Stimulated activated CD4-positive, alpha-beta T cell treated with anti-CD3 and anti-CD28 coated beads, Interleukin-4, amount 100 ng/mL, for 48 hours (primary cell): Measurements from ENCODE around the gene GSTM4.
A peak's percentile ranks its signal among the peaks of the same experiment; 100 is the strongest.
"Not testable (repeated sequence)": the region's sequence is repeated elsewhere in the genome, so short reads cannot be mapped to it uniquely, and the experiment has no call there.

Experiments
- DNase-seq, 2 donors: peaks; one replicate each; pipeline ENCODE4 v3.0.0-alpha.2; 2020; ENCODE audit warnings: low read depth in 2 of 2

Gene GSTM4

DNA sequence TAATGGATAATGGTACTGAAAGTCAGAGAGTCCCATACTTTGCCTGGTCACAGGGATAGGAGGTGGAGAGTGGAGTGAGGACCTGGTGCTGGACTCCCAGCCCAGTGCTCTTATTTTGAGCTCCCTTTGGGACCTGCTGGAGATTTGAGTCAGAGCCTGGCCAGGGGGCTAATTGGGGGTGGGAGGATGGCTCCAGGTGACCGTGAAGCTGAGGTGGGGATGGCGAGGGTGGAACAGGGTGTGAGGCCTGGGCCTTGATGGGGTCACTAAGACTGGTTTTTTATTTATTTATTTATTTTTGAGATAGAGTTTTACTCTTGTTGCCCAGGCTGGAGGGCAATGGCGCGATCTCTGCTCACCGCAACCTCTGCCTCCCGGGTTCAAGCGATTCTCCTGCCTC lies 18.5 kb upstream of the GSTM4 start:
- no peak for DNase-seq

DNA sequence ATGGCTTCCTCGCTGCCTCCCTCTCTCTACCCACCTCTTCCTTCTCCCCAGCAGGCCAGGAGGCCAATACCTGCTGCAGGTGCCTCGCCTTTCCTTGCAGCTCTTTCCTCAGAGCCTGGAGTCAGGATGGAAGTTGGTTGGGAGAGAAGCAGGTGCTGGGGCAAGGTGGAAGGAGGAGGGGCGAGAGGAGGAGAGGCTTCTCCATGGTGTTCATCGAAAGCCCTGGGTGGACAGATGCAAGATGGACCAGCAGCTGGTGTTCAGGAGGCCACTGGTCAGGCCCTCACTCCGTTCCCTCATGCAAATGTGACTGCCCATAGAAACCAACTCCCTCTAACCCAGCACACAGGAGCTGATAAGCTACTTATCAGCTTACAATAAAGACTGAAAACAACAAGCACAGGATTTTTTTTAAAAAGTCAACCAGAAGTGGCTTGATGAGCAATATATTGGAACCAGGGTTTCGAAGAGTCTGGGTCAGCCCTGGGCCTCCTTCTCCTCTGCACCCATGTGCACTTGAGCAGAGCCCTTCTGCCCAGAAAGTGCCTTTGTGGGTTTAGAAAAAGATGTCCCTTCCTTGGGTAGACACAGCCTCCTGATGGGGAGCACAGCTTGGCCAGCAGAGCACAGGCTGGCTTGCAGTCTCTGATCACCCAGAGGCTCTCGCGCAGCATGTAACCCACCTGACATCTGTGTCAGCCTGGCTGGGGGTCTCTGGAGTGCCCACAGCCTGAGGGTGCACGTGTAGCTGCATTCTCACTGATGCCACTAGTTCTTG lies 16.6 kb upstream of the GSTM4 start:
- no peak for DNase-seq

DNA sequence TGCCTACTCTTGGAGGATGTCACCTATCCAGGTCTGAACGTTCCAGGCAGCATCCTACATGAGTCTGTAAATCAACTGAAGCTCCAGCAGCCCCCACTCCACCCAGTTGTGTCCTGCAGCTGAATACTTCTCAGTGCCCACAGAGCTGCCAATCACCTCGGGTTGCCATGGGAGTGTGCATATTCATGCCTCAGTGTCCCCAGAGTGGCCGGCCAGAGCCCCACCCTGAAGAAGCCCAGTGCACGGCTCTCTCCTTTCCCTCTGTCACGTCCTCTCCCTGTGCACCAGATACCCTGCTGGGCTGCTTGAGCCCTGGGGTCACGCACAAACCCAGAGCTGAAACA lies 16.1 kb upstream of the GSTM4 start:
- DNase-seq: no peak

DNA sequence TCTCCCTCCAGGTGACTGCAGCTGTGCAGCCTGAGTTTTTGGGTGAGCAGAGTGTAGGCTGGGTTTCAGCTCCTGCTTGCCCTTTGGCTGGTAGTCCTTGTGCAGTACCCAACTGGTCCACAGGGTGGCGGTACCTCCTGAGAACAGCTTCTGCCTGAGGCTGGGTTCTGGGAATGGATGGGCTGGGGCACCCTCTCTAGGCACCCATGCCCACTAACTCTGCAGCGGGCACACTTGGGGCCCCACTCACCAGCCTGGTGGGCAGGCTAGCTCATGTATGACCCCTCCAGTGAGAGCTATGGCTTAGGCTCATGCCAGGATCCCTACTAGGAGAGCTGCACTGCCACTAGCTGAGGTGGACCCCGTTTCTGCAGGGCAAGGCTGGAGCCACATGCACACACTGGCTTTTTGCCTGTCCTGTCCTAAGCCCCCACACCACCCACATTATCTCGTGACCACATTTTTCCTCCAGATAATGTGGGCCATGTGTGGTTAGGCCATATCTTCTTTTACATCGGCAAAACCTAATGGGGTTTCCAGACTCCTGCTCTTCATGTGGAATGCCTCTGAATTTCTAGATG lies 15.5 kb upstream of the GSTM4 start:
- DNase-seq: peak; percentile 84 to 98

DNA sequence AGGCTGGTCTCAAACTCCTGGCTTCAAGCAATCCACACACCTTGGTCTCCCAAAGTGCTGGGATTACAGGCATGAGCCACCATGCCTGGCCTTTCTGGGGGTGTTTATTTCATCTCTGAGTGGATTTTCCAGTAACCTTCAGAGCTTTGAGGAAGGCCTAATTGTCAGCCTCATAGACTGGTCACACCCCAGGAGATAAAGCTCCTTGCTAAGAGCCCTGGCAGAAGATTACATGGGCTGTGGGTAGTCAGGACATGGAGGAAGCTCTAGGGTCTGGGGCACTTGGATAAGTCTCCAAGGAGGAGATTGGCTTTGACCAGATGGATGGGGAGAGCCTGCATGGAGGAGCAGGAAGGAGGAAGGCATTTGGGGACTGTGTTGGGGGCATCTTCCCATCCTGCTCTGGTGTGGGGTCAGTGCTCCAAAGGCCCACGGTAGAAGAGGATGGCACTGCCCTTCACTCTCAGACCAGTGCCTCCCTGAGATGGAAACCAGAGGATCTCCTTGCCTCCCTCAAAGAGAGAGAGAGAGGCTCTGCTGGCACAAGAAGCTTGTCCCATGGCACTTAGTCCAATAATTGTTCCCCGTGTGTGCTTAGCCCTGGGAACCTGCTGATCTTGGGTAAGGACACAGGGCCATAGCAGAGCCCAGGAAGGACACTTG lies 14.7 kb upstream of the GSTM4 start:
- DNase-seq: no peak

DNA sequence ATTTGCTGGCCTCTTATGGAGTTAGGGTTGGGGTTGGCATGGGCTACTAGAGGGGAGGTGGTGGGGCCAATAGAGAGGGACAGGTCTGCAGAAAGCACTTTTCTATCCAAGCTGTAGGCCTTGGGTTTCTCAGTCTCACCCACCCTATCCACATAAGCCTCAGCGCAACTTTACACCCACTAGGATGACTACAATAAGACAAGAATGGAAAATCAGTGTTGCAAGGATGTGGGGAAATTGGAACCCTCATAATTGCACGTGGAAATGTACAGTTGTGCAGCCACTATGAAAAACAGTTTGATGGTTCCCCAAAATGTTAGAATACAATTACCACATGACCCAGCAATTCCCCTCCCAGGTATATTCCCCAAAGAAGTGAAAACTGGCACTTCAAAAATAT lies 14.0 kb upstream of the GSTM4 start:
- DNase-seq: no peak

DNA sequence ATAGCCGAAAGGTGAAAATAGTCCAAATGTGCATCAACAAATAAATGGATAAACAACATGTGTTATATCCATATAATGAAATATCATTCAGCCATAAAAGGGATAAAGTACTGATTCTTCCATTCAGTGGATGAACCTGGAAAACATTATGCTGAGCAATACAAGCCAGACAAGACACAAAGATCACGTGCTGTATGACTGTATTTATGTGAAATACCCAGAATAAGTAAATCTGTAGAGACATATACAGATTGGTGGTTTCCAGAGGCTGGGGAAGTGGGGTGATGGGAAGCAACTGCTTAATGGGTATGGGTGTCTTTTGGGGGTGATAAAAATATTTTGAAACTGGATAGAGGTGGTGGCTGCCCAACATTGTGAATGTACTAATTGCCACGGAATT lies 13.3 kb upstream of the GSTM4 start:
- no peak for DNase-seq

DNA sequence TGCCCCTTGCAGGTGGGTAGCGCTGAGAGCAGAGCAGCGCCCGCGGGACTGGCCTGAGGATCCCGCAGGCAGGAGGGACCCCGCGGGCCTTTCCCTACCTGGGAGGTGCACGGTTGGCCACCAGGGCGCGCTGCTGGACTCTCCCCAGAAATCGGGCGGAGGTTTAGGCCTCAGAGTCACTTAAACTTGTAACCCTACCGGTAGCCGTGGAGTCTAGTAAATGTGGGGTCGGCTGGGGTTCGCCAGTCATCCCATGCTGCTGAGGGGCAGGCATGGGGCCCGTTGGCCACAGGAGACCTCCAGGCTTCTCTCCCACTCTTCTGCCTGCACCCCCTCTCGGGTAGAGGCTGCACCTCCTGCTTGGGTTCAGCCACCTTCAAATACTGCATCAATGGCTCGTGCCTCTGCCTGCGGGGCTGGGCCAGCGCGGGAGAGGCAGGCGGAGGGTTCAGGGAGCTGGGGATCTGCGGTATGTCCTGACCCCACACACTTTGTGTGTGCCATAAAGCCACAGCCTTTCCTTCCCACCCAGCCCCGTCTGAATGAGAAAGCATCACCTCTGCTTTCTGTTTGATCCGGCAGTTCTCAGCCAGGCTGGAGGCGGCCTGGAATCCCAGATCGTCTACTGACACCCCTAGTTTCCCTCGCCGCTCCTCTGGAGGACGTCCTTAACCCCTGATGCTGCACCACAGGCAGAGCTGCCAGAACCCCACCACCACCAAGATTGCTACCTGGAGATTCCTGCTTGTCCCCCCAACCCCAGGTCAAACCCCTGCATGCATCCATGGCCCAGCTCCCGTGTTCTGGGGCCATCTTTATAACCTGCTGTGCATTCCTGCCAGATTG lies 12.3 kb upstream of the GSTM4 start:
- DNase-seq: peak; percentile 86 to 92

DNA sequence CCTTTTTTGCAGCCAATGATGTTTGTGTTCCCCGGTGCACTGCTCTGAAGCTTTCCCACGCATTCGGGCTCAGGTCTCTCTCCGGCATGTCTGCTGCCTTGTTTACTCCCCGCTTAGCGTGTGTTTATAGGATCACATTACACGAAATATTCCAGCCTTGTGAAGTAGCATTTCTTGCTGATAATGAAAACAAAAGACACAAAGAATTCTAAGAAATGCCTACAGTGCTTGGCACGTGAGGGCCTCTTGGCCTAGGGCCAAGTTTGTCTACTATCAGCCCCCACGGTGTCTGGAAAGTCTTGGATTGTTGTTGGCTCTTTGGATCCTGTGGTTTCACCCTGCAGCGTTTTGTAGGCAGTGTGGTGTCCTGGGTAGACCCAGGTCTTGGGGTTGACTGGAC lies 11.2 kb upstream of the GSTM4 start:
- no peak for DNase-seq

DNA sequence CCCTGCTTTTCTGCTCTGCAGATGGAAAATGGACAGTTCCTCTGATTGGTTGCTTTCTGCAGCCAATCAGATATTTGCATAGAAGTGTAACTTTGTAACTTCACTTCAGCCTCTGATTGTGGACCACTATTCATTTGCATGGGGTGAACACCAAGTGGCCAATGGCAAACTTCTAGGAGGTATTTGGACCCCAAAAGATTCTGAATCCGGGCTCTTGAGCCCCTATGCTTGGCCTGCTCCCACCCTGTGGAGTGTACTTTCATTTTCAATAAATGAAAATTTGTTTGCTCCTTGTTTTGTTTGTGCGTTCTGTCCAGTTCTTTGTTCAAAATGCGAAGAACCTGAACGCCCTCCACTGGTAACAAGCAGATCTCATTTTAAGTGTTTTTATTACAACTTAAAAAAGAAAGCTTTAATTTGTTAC lies 6.4 kb upstream of the GSTM4 start:
- DNase-seq: no peak

DNA sequence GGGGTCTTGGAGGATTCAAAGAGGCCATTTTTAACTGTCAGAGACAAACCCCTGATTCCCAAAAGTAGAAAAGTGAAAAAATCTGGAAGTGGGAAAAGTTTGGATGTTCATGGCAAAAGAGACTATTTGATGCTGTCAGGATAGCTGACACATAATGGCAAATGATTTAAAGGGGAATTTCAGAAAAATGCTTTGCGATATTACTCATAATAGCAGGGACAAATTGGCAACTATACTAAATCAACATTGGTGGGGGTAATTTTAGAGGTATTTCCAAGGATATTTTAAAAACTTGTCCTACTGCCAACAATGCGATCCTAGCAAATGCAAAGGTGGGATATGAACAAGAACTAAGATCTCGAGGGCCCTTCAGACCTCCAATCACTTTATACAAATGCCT lies 5.3 kb upstream of the GSTM4 start:
- DNase-seq: no peak

DNA sequence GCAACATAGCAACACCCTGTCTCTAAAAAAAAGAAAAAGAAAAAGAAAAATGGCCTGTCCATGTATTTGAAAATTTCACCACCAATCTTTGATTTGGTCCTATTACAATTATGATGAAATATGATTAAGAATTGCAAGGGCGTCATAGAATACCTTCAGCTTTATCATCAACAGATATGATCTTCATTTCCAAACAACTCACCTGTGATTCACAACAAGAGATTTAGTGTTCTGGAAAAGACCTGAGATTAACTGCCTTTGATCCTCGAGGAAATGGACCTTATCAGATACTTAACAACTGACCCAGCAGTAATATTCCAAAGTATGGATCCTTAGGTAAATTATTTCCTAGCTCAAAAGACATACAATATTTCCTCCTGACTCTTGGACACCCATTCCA lies 3.5 kb upstream of the GSTM4 start:
- DNase-seq: no peak

DNA sequence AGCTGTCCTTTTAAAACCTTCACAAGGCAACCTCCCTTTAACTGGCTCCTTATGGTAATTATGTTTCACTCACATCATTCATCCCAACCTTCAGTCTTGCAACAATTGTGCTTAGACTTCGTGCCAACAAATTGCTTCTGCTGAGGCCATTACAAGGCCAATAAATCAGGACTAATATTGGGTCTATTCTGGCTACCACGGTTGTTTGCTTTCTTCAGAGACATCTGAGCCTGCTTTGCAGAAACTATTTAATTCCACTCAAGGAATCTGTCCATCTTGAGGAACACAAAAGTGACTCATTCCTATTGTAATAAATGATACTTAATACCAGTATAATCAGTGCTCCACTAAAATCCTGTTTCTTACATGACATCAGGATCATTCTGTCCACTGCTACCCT lies 2.6 kb upstream of the GSTM4 start:
- no peak for DNase-seq

DNA sequence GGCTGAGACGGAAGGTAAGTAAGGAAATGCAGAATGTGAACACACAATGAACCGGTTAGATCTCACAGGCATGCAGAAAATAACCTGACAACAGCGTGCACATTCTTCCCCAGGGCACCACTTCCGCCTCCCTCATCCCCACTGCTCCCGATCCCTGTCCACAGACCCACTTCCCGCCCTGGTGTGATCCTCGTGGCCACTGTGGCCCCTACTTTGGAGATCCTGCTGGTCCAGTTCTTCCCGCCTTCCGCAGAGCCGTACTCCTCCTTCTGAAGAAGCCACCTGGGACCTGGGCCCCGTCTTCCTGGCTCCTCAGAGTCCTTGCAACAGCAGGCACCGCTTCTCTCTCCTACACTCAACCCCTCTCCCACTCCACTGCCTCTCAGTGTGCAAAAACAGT lies 1.4 kb upstream of the GSTM4 start:
- DNase-seq: no peak

DNA sequence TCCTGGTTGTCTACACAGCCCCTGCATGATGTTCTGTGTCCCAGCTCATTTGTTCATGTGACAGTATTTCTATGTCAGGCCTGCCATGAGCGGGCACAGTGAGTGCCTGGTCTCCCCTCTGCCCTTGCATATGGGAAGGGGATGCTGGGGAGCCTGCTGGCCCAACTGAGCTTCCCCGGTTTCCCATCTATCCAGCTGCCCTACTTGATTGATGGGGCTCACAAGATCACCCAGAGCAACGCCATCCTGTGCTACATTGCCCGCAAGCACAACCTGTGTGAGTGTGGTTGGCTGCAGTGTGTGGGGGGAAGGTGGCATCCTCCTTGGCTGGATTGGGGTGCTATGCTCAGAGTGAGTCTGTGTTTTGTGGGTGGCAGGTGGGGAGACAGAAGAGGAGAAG lies 1.5 kb downstream of the GSTM4 start:
- DNase-seq: no peak

DNA sequence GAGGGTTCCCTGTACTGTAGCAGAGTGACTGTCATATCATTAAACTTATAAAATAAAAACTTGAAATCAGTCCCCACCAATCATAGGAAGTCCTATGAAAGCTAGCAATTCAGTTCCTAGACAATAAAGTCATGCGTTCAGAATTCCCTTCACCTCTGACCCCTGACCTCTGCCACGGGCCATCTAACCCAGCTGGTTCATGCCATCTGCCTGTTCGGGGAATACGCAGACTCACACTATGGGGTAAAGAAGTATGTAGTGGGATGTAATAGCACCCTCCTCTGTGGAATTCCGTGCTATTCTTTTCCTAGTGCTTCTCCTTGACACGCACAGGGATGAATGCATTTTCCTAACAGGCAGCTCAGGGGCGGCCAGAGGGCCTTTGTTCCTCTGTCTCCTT lies 2.1 kb downstream of the GSTM4 start:
- no peak for DNase-seq

DNA sequence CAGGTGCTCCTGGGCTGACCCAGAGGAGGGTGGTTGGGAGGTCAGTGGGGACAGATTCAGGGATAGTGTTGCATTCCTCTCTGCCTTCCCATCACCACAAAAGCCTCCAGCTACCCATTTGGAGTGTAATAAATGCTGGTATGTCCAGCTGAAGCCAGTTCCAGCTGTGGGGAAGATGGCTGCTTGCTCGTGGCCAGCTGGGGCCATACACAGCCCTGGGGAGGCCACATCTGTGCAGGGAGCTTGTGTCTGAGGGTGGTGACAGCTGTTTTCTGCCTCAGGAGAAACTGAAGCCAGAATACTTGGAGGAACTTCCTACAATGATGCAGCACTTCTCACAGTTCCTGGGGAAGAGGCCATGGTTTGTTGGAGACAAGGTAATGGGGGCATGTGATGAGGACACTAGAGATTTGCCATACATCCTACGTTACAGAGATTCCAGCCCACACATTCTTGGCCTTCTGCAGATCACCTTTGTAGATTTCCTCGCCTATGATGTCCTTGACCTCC lies 2.7 kb downstream of the GSTM4 start:
- no peak for DNase-seq

DNA sequence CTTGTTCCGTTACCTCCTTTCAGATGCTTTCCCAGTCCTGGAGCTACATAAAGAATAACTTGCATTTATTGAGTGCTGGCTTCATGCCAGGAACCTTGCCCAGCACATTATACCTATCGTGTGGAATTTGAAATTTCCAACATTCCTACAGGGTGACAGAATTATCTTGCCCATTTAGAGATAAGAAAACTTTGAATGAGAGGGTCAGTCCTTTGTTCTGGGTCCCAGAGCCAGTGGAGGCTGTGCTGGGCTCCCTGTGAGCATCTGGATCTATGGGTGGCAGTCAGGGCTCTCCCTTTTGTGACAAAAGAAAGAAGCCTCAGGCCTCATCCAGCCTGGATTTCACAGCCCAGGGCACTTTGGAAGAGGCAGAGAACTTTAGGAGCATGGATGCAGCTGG lies 3.2 kb downstream of the GSTM4 start:
- no peak for DNase-seq

DNA sequence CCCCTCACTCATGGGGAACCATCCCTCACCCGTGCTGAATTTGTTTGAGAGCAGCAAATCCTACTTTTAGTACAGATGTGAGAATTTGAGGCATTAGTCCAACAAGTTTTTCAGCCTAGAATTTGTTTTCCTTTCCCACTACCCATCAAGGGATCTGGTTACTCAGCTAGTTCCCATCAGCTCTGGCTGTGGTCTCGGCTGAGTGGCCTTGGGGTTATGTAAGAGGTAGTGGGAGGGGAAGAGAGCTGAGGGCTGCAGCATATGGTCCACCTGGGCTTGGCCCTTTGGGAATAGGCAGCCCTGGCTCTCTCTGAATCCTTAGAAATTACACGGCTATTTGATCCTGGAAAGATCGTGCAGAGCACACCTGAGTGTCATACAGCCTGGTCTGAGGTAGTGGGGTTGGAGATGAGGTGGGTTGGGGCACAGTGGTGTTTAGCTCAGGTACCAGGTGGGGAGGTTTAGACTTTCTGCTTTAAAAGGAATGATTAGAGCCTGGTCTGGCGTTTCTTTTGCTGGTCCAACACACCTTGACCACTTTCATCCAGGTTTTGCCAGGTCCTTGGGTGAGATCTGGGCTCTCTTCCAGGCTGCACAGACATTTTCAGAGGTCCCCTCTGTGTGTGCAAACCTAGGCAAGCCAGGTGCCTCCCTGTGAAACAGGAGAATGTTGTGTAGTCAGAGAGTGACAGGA lies 4.2 kb downstream of the GSTM4 start:
- no peak for DNase-seq

DNA sequence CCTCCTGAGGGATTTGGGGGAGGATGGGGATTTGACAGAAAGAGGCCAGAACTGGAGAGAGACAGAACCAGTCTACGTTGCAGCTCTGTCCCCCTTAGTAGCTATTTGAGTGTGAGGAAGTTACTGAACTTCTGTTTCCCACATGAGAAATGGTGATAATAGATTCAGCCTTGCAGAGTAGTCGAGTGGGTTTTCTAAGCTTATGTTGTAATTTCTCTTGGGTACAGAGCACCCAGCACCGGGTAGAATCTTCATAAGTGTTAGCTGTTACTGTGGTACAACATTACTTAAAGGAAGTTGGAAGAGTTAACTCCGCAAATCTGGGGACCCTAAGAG lies 4.8 kb downstream of the GSTM4 start:
- not testable (repeated sequence) for DNase-seq

DNA sequence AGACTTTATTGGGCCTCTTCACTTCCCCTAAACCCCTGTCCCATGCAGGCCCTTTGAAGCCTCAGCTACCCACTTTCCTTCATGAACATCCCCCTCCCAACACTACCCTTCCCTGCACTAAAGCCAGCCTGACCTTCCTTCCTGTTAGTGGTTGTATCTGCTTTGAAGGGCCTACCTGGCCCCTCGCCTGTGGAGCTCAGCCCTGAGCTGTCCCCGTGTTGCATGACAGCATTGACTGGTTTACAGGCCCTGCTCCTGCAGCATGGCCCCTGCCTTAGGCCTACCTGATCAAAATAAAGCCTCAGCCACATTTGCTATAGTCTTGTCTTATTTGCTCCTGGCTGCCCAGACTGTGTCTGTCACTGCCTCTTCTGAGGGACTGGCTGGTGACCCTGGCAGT lies 5.5 kb downstream of the GSTM4 start:
- DNase-seq: no peak

DNA sequence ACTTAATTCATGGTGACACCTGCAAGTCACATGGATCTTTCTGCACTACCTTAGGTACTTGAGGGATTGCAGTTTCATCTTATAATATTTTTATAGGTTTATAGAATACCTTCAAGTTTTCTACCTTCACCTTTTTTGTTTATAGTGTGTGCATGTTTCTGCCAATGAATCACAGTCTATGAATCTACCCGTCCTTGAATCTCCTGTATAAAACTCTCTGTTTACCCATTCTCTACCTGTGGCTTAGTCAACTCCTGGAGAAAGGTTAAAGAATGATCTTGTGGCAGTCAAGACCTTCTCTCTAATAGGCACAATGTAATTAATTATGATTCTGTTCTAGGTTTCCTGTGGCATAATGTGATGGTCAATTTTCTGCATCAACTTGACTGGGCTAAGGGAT lies 8.8 kb downstream of the GSTM4 start:
- no peak for DNase-seq
